HG03432 (cell line): ENCODE results near the gene RELT.

Experiments used
- ATAC-seq: cut with Tn5 transposase; IDR thresholded peaks from one replicate; pipeline ENCODE4 v1.9.1; 2021; ENCODE audit warnings: mild to moderate bottlenecking, moderate library complexity; ENCODE audit not compliant: unreplicated experiment

The RELT gene

DNA sequence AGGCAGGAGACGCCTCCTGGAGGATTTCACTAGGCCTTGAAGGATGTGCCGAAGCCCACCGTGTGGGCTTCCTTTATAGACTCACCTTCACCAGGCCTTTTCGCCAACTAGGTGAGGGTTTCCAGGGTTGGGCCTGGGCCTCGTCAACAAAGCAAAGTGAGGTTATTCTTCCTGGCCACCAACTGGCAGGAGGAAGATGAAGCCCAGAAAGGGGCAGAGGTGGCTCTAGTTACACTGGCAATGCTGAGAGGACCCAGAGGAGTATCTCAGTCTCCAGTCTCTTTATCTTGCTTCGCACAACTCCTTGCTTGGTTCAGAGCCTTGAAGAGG, 404 bp upstream of the RELT start:
- ATAC-seq, result no peak

DNA sequence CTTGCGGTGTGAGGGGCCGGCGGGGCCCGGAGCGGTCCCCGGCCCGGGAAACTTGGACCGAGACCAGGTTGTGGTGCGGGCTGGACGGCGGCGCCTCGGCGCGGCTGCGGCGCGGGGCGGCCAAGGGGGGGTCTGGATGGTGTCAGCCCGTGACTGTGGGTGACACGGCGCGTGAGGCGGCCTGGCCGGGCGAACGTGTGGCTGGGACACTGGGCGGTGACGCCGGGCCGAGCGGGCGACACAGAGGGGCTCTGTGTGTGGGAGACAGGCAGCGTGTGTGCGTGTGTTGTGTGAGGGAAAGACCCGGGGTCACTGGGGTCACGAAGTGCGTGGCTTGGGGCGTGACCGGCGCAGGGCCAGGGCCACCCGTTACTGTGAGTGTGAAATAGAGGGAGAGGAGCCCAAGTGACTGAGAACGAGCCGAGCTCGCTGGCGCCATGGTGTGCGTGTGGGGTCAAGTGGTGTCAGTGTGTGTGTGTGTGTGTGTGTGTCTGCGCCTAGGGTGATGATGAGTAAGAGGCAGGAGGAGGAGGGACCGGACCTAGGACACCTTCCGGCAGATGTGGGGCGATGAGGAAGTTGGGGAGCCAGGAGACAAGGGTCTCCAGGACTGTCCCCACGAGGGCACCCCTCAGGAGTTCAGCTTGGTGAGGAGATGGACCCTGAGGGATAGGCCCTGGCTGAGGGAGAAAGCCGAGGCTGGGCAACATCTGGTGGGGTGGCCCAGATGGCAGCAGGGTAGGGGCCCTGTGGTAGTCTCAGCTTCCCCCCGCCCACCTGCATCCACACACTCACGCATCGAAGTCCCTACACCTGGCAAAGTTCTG, 817 bp downstream of the RELT start:
- ATAC-seq, result peak; percentile 15

DNA sequence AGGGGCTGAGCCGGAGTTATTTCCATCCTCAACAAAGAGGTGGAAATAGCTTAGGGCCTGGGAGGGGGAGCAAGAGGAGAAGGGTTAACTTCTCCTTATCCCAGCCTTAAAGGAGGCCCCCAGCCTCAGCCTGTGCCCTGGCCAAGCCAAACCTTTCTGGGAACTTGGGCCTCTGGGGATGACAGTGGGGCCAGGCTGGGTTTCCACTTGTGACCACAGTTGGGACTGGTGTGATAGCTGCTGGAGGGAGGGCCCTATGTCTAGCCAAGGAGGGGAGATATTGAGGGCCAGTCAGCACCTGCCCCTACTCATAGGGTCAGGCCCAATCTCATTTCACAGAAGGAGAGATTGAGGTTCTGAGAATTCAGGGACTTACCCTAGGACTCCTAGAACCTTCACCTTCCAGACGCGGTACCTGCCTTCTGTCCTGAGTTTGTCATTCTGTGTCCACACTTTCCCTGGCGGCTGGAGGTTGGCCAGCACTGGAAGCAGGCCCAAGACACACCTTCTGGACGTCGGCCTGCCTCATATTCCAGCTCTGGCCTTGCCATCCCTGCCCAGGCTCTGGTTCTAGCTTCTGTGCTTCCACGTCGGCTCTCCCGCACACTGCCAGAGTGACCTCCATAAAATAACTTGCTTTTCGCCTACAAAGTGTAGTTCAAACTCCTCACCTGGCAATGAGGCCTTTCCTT, 3.1 kb downstream of the RELT start:
- no peak for ATAC-seq

DNA sequence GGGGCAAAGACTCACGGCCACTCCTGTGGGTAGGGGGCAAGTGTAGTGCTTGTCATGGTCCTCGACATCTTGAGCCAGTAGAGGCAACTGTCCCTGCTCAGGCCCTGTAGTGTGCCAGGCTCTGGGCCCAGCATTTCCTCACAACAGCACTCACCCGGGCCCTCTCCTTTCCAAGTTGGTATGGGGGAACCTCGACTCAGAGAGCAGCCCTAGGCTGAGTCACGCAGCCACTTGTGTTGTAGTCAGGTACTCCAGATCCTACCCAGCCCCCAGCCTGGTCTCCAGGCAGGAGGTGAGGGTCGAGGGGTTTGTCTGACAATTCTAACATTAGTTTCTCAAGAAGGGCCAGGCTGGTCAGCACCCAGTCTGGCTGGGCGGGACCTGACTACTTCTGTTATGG, 4.1 kb downstream of the RELT start:
- no peak for ATAC-seq

DNA sequence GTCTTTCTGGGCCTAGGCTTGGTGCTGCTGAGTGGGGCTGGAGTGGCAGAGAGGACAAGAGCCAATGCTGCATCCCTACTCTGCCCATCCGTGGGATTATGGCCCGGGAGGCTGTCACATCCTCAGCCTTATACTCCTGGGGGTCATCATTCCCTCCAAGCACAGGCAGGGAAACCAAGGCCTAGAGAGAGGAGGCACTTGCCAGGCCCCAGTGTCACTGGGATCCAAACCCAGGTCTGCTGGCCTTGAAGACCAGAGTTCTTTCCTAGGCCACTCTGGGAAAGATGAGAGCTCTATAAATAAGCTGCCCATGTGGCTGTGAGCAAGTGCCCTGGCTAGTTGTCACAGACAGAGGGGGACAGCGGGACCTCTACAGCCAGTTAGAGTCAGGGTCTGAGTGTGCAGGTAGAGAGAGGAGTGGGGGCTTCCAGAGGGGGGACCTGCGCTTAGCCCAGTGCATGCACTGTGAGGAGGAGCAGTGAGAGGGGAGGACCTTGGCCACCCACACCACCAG, 4.8 kb downstream of the RELT start:
- no peak for ATAC-seq

DNA sequence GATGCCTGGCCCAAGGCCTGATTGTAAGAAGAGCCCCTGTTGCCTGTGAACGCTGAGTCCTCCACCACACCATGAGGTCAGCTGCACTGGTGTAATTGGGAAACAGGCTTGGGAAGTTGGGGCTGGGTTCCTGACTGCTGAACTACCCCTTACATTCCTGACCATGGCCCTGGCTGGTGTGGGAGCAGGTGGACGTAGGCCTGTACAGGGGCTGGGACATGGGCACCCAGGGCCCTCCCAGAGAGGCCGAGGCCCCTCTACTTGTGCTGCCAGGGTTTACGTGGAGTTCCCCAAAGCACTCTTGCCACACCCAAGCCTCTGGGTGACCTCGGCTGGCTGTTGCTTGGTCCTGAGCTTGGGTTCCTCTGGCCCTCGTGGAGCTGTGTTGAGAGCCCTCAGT, 5.4 kb downstream of the RELT start:
- ATAC-seq, result no peak

DNA sequence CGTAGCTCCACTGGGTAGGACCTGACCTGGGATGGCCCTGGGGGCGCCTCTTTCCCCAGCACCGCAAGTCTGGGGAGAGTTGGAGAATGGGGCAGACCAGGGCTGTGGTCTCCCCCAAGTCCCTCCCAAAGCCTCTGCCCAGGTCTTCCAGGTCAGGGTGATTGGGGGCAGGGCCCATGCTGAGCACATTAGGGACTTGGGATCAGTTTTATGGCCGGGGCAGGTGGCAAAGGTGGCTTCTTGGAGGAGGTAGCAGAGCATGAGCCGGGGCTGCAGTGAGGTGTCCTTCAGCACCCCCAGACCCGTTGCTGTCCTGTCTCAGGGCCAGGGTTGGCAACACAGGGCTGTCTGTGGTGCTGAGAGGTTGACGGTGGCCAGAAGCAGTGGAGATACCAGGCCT, 6.0 kb downstream of the RELT start:
- no peak for ATAC-seq

DNA sequence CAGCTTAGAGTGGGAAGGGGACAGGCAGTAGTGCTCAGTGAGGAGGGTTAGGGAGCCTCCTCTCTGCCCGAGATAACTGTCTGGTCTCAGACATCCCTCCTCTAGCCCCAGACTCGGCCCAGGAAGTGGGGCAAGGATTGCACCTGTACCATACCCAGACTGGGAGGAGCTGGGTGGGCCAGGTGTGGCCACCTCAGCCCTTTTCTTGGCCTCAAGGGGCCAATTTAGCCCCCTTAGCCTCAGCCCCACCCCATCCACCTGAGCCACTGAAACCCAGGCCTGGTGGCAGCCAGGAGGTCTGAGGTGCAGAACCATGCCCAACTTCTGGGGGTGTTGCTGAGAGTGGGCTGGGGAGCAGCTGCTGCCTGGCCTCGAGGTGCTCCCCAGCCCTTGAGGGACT, 6.5 kb downstream of the RELT start:
- ATAC-seq, result no peak

DNA sequence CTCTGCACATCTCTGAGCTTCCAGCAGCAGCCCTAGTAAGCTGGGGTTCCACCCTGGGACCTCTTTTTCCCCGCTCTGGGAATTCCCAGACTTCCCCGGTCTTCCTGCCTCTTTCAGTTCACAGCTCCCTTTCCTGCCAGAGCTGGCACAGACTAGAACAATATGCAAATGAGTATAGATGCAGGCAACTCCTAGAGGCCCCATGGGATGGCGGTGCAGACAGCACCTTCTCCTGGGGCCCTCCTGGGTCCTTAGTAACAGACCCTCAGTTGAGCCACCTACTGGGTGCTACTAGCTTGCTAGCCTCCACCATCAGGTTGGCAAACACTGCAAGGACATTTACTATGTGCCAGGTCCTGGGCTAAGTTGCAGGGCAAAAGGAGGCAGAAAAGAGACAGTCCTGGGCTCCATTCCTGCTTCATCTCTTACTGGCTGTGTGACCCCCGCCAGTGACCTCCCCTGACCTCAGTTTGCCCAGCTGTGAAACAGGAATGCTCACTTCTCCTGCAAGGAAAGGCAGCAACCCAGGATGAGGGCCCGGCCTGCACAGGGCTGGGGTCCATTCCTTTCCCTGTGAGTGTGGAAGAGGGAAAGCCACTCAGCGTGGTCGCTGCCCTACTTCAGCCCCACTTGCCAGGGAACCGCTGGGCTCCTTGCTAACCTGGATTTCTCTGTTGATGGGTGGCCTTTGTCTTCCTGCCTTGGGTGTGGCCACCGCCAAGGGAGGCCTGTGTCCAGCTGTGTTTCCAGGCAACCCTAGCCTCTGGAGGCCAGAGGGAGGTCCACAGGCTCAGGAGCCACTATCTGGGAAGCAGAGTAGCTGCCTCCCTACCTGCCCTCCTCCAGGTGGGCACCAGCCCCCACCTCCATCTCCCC, 7.3 kb downstream of the RELT start:
- ATAC-seq, result peak; percentile 24

DNA sequence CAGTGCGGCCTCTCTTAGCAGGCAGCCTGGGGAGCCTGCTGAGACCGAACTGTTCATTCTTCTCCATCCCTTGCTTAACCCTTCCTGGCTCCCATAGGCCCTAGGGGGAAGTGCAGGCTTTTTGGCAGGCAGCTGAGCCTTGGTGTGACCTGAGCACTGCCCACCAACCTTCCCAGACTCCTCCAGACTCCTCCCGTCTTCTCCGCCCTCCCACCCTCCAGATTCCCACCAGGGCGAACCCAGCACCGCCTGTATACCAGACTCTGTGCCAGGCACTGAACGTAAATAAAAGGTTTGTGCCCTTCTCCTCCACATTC, 7.9 kb downstream of the RELT start:
- no peak for ATAC-seq

DNA sequence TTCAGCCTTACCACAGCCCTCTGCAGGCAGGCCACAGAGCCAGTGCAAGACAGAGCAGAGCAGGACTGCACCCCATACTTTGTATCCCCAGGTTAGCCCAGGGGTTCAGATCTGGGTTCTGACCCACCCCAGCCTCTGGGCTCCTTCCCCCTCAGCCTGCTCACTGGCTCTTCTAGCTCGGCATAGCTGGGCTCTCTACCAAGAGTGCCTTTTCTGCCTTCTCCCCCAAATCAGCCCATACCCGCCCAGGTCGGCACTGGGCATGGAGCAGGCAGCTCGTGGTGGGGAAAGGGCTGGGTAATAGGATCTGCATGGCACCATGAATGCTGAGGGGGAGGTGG, 8.3 kb downstream of the RELT start:
- ATAC-seq, result no peak

DNA sequence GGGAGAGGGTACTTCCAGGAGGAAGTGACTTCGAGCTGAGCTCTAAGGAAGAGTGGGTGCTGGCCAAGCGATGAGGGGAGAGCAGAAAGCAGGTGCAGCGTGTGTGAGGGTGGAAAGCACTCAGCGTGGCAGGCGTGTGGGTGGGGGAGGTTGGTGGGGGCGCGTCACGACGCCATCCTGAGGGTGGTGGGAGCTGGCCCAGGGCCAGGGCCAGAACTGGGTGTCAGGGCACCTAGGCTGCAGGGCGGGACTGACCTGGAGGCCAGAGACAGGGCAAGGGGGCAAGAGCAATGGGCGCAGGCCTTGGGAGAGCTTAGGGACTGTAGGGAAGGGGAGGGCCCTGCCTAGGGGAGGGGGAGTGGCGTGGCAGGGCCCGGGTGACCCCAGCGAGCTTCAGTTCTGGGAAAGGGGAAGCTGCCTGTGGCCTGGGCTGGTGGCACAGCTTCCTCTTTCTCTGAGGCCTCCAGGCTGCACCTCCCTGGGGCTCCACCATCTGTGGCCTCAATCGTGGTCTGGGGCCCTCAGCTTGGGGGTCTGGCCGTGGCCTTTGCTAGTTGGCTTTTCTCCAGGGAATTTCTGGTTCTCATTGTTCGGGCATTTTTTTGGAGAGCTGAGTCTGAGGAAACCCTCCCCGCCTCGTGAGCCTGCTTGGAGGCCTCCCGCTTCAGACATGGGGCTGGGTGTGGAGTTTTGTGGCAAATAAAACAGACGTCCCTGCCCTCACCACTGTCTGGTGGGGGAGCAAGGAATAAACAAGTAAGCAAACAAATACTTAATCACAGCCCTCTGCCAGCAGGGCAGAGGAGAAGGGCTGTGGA, 8.9 kb downstream of the RELT start:
- ATAC-seq, result peak; percentile 48

DNA sequence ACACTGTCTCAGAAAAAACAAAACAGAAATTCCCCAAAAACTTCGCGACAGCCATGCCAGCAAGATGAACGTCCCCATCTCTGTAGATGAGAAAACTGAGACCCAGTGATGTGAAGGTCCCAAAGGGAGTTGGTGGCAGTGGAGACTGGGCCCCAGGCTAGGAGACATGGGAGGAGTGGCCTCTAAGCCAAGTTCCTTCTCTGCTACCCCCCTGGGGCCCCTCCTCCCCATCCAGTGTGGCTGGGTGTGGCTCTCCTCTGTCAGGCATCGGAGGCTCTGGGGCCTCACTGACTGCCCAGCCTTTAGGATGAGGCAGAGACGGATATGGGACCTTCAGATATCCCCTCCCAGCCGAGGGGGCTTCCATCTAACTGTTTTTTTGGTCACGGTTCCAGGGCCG, 9.8 kb downstream of the RELT start:
- peak; percentile 30 for ATAC-seq

DNA sequence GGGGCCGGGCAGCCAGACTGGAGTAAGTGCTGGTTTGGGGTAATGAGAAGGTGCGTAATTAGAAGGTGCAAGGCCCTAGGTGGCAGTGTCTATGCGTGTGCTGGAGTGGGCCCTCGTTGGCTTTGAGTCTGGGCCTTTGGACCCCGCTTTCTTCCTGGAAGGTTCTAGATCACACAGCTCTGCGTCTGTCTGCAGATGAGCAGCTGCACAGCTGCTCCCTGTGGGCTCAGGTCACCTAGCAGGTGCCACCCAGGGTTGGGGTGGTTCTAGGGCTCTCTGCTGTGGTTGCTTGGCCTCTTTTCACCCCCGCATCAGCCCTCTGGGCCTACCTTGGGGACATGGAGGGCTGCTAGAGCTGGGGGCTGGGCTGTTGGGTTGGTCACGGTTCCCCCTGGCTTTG, 10.3 kb downstream of the RELT start:
- no peak for ATAC-seq

DNA sequence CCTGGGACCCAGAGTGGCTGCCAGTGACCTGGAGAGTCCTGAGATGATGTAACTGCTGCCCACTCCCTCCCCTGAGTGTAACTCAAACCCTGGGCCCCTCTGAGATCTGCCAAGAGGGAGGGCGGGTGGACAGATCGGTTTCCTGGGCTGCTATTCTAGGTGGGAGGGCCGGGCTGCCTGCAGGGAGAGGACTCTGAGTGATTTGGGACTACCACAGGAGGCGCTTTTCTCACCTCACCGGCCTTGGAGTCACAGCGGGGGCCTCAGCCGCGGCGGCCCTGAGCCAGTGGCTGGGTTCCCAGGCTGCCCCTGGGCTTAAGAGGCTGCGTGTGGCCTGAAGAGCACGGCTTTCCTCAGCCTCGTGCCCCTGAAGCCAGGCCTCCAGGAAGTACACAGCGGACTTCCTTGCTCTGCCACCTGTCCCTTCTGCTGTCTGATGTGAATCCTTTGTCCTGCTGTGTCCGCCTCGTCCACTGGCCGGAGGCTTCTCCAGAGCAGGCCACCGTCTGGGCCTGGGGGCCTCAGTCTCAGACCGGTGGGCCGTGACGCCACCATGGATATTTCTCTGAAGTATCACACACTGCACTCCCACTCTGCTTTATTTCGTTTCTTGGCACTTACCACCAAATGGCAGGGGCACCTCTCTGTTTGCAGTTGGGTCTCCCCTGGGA, 11.5 kb downstream of the RELT start:
- no peak for ATAC-seq

DNA sequence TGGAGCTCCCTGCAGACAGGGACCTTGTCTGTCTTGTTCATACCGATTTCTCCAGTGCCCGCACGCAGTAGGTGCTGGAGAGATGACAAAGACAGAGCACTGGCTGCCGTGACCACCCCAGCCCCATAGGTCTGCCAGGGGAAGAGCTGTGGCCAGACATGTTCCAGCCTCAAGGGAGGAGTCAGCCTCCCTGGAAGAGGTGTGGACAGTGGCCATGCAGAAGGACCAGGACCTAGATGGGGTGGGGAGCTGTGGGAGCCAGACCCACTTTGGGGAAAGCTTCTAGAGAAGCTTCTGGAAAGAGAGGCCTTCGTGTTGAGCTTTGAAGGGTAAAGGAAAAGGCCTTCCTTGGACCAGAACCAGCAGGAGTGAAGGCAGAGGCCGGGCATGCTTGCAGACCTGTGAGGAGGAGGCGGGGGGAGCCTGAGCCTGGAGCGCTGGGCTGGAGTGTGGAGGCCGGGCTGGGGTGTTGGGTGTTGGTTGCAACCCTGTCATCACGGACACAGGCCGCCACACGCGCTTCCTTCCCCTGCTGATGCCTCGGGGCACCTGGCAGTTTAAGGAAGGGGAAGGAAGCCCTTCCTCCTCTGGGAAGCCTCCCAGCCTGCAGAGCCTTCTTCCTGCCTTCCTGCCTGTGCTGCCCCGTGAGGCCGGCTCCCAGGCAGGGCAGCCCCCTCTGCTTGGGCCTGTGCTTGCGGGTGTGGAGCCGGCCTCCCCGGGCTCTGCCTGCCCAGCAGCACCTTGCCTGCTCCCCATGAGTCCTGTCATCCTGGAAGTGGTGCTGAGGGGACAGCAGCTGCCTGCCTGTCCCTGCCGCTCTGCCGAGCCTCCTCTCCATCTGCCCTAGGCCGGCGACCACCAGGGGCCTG, 12.3 kb downstream of the RELT start:
- no peak for ATAC-seq

DNA sequence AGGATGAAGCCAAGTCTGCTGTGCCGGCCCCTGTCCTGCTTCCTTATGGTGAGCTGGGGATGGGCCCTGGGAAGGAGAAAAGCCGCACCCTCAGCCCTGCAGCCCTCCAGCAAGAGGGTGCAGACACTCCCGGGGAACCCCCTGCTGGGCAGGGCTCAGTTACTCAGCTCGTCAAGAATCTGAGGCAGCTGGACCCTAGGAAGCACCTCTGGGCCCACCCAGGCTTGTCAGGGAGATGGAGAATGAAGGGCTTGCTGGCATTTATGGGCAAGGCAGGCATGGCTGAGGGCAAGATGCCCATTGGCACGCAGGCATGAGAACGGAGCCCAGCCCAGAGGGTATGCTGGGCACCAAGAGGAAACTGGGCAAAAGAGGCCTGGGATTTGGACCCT, 12.9 kb downstream of the RELT start:
- no peak for ATAC-seq

DNA sequence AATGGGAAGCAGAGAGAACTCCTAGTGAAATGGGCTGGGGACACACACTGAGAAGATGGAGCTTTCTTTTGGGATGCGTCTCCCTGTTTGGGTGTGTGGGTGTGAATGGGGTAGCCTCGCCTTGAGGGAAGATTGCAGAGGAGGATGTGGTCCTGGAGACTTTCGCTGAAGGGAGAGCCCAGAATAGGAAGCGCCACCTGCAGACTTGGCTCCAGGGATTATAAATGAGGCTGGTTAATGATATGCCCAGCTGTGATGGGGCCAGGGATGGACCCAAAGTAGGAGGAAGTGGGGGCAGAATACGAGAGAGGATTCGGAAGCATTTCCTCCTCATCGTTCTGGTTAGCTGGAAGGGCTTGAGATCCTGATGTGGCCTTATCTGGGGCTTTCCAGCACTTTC, 13.7 kb downstream of the RELT start:
- no peak for ATAC-seq
